Measurements from ENCODE around the gene MLLT3.

DNA sequence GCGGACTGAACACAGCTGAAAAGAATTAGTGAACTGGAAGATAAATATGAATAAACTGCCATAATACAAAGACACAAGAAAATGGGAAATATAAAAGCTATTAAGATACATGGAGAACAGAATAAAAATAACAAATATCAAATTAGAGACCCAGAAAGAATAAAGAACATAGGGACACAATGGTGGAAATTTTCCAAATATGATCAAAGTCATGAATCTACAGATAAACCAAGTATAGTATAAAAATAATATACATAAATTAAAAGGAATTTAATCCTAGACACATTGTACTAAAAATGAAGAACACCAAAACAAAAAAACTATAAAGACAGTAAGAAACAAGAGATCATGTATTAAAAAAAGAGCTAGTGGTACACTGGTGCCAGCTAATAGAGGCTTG is 194.9 kb downstream of the MLLT3 start:
- TF ChIP-seq CTCF (IDR thresholded peaks at IDR 0.05) (no peak), POLR2AphosphoS5 (IDR thresholded peaks at IDR 0.05; ENCODE audit: insufficient read depth in 1 of 2, low read depth in 1 of 2) (no peak)

Data from vagina (tissue), 2 donors.